HepG2 (cell line): ENCODE data around the gene ATOH8. TPM values are rescaled to one million over a fixed set of nuclear protein-coding genes. Genes with fewer than 3 reads are reported as not detected.
A peak's percentile ranks its signal among the peaks of the same experiment; 100 is the strongest.

ENCODE experiments used
- BATF2 ChIP-seq: sonication (generic); formaldehyde crosslinking; IDR thresholded peaks from 2 replicates; pipeline ENCODE4 v1.8.0; 2022; ENCODE audit warnings: mild to moderate bottlenecking, missing genetic modification reagents, moderate library complexity
- CBX2 ChIP-seq, 2 experiments: fragments of 200-600 bp in 1 of 2; sonication (generic); formaldehyde crosslinking in 1 of 2; IDR thresholded peaks; 2 replicates each; pipeline versions ENCODE4 v1.7.0 to v1.8.1; 2018 to 2022; ENCODE audit warnings: low read depth in 2 of 2, low read length in 1 of 2, mild to moderate bottlenecking in 1 of 2, missing genetic modification reagents in 1 of 2
- ELF3 ChIP-seq: IDR thresholded peaks from 2 replicates; pipeline ENCODE4 v1.6.1; 2016; ENCODE audit warnings: missing genetic modification reagents, missing compliant biosample characterization
- ETV6 ChIP-seq: sonication (generic); formaldehyde crosslinking; conservative IDR thresholded peaks from 2 replicates; pipeline ENCODE4 v1.4.0; 2020; ENCODE audit warnings: missing genetic modification reagents
- EZH2 ChIP-seq: conservative IDR thresholded peaks from 2 replicates; pipeline ENCODE4 v1.6.1; 2012; ENCODE audit warnings: mild to moderate bottlenecking, low read depth, low read length, moderate library complexity
- HNRNPK ChIP-seq: fragments of 200-400 bp; formaldehyde crosslinking; IDR thresholded peaks from 2 replicates; pipeline ENCODE4 v1.6.1; 2018; ENCODE audit warnings: low read length, low read depth, moderate library complexity, mild to moderate bottlenecking; ENCODE audit not compliant: poor library complexity, severe bottlenecking
- KAT8 ChIP-seq: IDR thresholded peaks from 2 replicates; pipeline ENCODE4 v1.6.1; 2016; ENCODE audit warnings: missing genetic modification reagents, missing compliant biosample characterization
- ZNF230 ChIP-seq: sonication (generic); formaldehyde crosslinking; IDR thresholded peaks from 2 replicates; pipeline ENCODE4 v1.4.0; 2020; ENCODE audit warnings: mild to moderate bottlenecking, missing genetic modification reagents
- ZNF441 ChIP-seq: sonication (generic); formaldehyde crosslinking; IDR thresholded peaks from 2 replicates; pipeline ENCODE4 v1.7.0; 2021; ENCODE audit warnings: missing genetic modification reagents, borderline replicate concordance
- ZNF619 ChIP-seq: sonication (generic); formaldehyde crosslinking; IDR thresholded peaks from 2 replicates; pipeline ENCODE4 v1.4.0; 2020; ENCODE audit warnings: mild to moderate bottlenecking, missing genetic modification reagents
- ZXDC ChIP-seq: sonication (generic); formaldehyde crosslinking; IDR thresholded peaks from 2 replicates; pipeline ENCODE4 v1.5.0; 2020; ENCODE audit warnings: mild to moderate bottlenecking, missing genetic modification reagents
- polyA plus RNA-seq, 8 experiments: library from polyadenylated mRNA; depleted of rRNA in 3 of 8; stranded (reverse) in 7 of 8; unstranded in 1 of 8; fragments of >200 nt; fragmentation: Illumina TruSeq in 4 of 8; extraction: Trizol in 4 of 8; gene quantifications; 2 replicates each; pipeline versions ENCODE4 v1.2.1 to v1.2.3, GENCODE V29; 2011 to 2016; ENCODE audit warnings: low read depth in 4 of 8, missing spikeins in 1 of 8, mixed read lengths in 1 of 8; ENCODE audit not compliant: insufficient read depth in 1 of 8
- total RNA-seq, 5 experiments: library from RNA; depleted of rRNA; stranded (reverse); fragments of >200 nt; fragmentation: Illumina TruSeq; extraction: Trizol; gene quantifications; 2 replicates each; pipeline ENCODE4 v1.2.3, GENCODE V29; 2016; ENCODE audit warnings: low read depth in 1 of 5
- TF ChIP-seq, protein P1 (sequence below): sonication (generic); formaldehyde crosslinking; IDR thresholded peaks from 2 replicates; pipeline ENCODE4 v1.8.0; 2022; ENCODE audit warnings: missing genetic modification reagents, mild to moderate bottlenecking, moderate library complexity, borderline replicate concordance
- TF ChIP-seq, protein P2 (sequence below): sonication (generic); formaldehyde crosslinking; IDR thresholded peaks from 2 replicates; pipeline ENCODE4 v1.9.0; 2022; ENCODE audit warnings: low read depth, missing genetic modification reagents
- TF ChIP-seq, protein P3 (sequence below): sonication (generic); formaldehyde crosslinking; IDR thresholded peaks from 2 replicates; pipeline ENCODE4 v1.5.1; 2020; ENCODE audit warnings: mild to moderate bottlenecking, missing genetic modification reagents, borderline replicate concordance

The ATOH8 gene
- total and polyA plus RNA-seq, 2 of the 13 experiments (the other 11 are each of a cell fraction or from before 2014, with no cell fraction given), result 0.13 to 0.61 TPM

GRCh38 chr2:85772019-85772745 lies 18.4 kb downstream of the ATOH8 start (continued):
- TF ChIP-seq HNRNPK, result no peak
- TF ChIP-seq, protein P1, sequence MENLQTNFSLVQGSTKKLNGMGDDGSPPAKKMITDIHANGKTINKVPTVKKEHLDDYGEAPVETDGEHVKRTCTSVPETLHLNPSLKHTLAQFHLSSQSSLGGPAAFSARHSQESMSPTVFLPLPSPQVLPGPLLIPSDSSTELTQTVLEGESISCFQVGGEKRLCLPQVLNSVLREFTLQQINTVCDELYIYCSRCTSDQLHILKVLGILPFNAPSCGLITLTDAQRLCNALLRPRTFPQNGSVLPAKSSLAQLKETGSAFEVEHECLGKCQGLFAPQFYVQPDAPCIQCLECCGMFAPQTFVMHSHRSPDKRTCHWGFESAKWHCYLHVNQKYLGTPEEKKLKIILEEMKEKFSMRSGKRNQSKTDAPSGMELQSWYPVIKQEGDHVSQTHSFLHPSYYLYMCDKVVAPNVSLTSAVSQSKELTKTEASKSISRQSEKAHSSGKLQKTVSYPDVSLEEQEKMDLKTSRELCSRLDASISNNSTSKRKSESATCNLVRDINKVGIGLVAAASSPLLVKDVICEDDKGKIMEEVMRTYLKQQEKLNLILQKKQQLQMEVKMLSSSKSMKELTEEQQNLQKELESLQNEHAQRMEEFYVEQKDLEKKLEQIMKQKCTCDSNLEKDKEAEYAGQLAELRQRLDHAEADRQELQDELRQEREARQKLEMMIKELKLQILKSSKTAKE (CRISPR knock-in tag), result peak; percentile 73
- TF ChIP-seq ELF3 (CRISPR knock-in tag), result 0 out of 2 replicates have a peak, but pooled peaks have one; percentile 46
- peak; percentile 9; the same call in 1 of the 2 replicates for TF ChIP-seq ZXDC (CRISPR knock-in tag)
- no peak for TF ChIP-seq EZH2
- TF ChIP-seq BATF2 (CRISPR knock-in tag), result peak; percentile 33; the same call in 1 of the 2 replicates
- TF ChIP-seq ETV6 (CRISPR knock-in tag), result no peak
- TF ChIP-seq ZNF230 (CRISPR knock-in tag), result no peak
- TF ChIP-seq, protein P2, sequence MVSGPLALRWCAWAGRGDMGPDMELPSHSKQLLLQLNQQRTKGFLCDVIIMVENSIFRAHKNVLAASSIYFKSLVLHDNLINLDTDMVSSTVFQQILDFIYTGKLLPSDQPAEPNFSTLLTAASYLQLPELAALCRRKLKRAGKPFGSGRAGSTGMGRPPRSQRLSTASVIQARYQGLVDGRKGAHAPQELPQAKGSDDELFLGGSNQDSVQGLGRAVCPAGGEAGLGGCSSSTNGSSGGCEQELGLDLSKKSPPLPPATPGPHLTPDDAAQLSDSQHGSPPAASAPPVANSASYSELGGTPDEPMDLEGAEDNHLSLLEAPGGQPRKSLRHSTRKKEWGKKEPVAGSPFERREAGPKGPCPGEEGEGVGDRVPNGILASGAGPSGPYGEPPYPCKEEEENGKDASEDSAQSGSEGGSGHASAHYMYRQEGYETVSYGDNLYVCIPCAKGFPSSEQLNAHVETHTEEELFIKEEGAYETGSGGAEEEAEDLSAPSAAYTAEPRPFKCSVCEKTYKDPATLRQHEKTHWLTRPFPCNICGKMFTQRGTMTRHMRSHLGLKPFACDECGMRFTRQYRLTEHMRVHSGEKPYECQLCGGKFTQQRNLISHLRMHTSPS, result peak; percentile 90
- TF ChIP-seq, protein P3, sequence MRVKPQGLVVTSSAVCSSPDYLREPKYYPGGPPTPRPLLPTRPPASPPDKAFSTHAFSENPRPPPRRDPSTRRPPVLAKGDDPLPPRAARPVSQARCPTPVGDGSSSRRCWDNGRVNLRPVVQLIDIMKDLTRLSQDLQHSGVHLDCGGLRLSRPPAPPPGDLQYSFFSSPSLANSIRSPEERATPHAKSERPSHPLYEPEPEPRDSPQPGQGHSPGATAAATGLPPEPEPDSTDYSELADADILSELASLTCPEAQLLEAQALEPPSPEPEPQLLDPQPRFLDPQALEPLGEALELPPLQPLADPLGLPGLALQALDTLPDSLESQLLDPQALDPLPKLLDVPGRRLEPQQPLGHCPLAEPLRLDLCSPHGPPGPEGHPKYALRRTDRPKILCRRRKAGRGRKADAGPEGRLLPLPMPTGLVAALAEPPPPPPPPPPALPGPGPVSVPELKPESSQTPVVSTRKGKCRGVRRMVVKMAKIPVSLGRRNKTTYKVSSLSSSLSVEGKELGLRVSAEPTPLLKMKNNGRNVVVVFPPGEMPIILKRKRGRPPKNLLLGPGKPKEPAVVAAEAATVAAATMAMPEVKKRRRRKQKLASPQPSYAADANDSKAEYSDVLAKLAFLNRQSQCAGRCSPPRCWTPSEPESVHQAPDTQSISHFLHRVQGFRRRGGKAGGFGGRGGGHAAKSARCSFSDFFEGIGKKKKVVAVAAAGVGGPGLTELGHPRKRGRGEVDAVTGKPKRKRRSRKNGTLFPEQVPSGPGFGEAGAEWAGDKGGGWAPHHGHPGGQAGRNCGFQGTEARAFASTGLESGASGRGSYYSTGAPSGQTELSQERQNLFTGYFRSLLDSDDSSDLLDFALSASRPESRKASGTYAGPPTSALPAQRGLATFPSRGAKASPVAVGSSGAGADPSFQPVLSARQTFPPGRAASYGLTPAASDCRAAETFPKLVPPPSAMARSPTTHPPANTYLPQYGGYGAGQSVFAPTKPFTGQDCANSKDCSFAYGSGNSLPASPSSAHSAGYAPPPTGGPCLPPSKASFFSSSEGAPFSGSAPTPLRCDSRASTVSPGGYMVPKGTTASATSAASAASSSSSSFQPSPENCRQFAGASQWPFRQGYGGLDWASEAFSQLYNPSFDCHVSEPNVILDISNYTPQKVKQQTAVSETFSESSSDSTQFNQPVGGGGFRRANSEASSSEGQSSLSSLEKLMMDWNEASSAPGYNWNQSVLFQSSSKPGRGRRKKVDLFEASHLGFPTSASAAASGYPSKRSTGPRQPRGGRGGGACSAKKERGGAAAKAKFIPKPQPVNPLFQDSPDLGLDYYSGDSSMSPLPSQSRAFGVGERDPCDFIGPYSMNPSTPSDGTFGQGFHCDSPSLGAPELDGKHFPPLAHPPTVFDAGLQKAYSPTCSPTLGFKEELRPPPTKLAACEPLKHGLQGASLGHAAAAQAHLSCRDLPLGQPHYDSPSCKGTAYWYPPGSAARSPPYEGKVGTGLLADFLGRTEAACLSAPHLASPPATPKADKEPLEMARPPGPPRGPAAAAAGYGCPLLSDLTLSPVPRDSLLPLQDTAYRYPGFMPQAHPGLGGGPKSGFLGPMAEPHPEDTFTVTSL, result no peak
- peak; percentile 57; the same call in 1 of the 2 replicates for TF ChIP-seq KAT8 (CRISPR knock-in tag)
- 0 out of 2 replicates have a peak, but pooled peaks have one; percentile 16 for TF ChIP-seq ZNF441 (CRISPR knock-in tag)
- no peak for TF ChIP-seq ZNF619 (CRISPR knock-in tag)
- no peak for TF ChIP-seq CBX2 (IDR thresholded peaks at IDR 0.05; ENCODE audit: low read depth, low read length)
- no peak for TF ChIP-seq CBX2 (CRISPR knock-in tag; IDR thresholded peaks at IDR 0.05; ENCODE audit: low read depth)
